GM18873 (cell line): ENCODE data around the gene SIX5.

Source experiments
- ATAC-seq: cut with Tn5 transposase; IDR thresholded peaks from one replicate; pipeline ENCODE4 v1.9.1; 2021; ENCODE audit warnings: mild to moderate bottlenecking, moderate library complexity, moderate number of reproducible peaks; ENCODE audit not compliant: unreplicated experiment, low FRiP score

SIX5 gene

GRCh38 chr19:45793876-45794275 lies 24.8 kb upstream of the SIX5 start:
- ATAC-seq, result no peak

GRCh38 chr19:45793178-45793564 lies 24.1 kb upstream of the SIX5 start:
- no peak for ATAC-seq

- peak; percentile 76 for ATAC-seq
Measured at GRCh38 chr19:45792470-45793177, 23.6 kb upstream of the SIX5 start, which contains the start of gene DMWD. Gene DMWD, minus strand, starts transcription at chr19:45792845. Its CDS starts 89 bp downstream, at chr19:45792756.

- ATAC-seq, result peak; percentile 1
Measured at GRCh38 chr19:45791744-45792469, 22.9 kb upstream of the SIX5 start.

GRCh38 chr19:45790942-45791341 lies 21.9 kb upstream of the SIX5 start:
- no peak for ATAC-seq

- ATAC-seq, result no peak
Measured at GRCh38 chr19:45789035-45789786, 20.2 kb upstream of the SIX5 start.

GRCh38 chr19:45786533-45786894 lies 17.5 kb upstream of the SIX5 start:
- ATAC-seq, result no peak

GRCh38 chr19:45785781-45786532 lies 16.9 kb upstream of the SIX5 start:
- ATAC-seq, result no peak

- no peak for ATAC-seq
Measured at GRCh38 chr19:45785097-45785496, 16.0 kb upstream of the SIX5 start.

- ATAC-seq, result no peak
Measured at GRCh38 chr19:45784096-45784495, 15.0 kb upstream of the SIX5 start.

GRCh38 chr19:45782820-45783785 lies 14.1 kb upstream of the SIX5 start:
- ATAC-seq, result no peak

GRCh38 chr19:45782162-45782691 lies 13.2 kb upstream of the SIX5 start, which contains the start of gene DMPK:
Gene DMPK, minus strand, starts transcription at chr19:45782490. Its CDS starts 138 bp downstream, at chr19:45782352.
- no peak for ATAC-seq

GRCh38 chr19:45781214-45782161 lies 12.4 kb upstream of the SIX5 start:
- no peak for ATAC-seq

GRCh38 chr19:45780448-45781213 lies 11.6 kb upstream of the SIX5 start:
- ATAC-seq, result no peak

GRCh38 chr19:45780146-45780447 lies 11.0 kb upstream of the SIX5 start:
- no peak for ATAC-seq

- ATAC-seq, result no peak
Measured at GRCh38 chr19:45779231-45780145, 10.4 kb upstream of the SIX5 start.
